ENCODE measurements around the gene GPAM. TPM values are rescaled to one million over a fixed set of nuclear protein-coding genes. Genes with fewer than 3 reads are reported as not detected.
A peak's percentile ranks its signal among the peaks of the same experiment; 100 is the strongest.

The GPAM gene
- total RNA-seq, 1 donor, result 10.5 TPM

- H4K20me1 ChIP-seq (ENCODE audit: insufficient read depth, low read length), result no peaks in the 10 kb centered on the region
- H3K4me2 ChIP-seq (ENCODE audit: insufficient read depth, low read length), result no peak overlapping the region
- no peaks in the 10 kb centered on the region for H3K27me3 ChIP-seq (ENCODE audit: insufficient read depth, low read length)
- peaks cover 29% of the 10 kb centered on the region for H3K4me1 ChIP-seq (ENCODE audit: insufficient read depth, low read length)
- H3K4me3 ChIP-seq (ENCODE audit: insufficient read depth, low read length), result no peak overlapping the region
- no peaks in the 10 kb centered on the region for H3K9me3 ChIP-seq (ENCODE audit: low read depth, low read length)
- H3K27ac ChIP-seq (ENCODE audit: low read depth, low read length), result no peak overlapping the region
- TF ChIP-seq, protein P1, sequence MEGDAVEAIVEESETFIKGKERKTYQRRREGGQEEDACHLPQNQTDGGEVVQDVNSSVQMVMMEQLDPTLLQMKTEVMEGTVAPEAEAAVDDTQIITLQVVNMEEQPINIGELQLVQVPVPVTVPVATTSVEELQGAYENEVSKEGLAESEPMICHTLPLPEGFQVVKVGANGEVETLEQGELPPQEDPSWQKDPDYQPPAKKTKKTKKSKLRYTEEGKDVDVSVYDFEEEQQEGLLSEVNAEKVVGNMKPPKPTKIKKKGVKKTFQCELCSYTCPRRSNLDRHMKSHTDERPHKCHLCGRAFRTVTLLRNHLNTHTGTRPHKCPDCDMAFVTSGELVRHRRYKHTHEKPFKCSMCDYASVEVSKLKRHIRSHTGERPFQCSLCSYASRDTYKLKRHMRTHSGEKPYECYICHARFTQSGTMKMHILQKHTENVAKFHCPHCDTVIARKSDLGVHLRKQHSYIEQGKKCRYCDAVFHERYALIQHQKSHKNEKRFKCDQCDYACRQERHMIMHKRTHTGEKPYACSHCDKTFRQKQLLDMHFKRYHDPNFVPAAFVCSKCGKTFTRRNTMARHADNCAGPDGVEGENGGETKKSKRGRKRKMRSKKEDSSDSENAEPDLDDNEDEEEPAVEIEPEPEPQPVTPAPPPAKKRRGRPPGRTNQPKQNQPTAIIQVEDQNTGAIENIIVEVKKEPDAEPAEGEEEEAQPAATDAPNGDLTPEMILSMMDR (IDR thresholded peaks at IDR 0.05; ENCODE audit: extremely low read depth, low read depth, low read length), result no peak
- no peaks in the 10 kb centered on the region for H3K79me2 ChIP-seq (ENCODE audit: insufficient read depth, low read length)
- DNase-seq (ENCODE audit: insufficient read length, low spot score, missing footprints), result no peak
- H2AFZ ChIP-seq (ENCODE audit: low read length), result no peak overlapping the region
- no peaks in the 10 kb centered on the region for H3K36me3 ChIP-seq (ENCODE audit: insufficient read depth, low read length)
Observed at GRCh38 chr10:112213098-112213823, 29.7 kb upstream of the GPAM start.

DNA sequence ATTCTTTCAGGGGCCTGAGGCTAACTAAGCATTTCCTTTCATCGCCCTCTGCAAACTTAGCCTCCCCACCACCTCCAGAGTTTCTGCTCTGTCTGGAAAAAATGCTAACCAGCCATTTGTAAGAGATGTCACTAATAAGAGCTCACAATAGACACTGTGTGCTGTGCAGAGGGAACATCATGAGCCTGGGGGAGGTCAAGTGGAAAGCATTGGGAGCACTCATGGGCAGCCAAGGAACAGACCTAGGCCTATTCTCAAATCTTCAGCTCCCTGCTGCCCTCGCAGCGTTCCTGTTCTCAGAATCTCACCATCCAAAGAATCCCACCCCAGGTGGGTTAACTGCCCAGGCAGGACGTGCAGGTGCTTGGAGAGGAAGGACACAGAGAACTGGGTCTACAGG lies 27.1 kb upstream of the GPAM start:
- Histone ChIP-seq H3K4me3 (ENCODE audit: insufficient read depth, low read length) (no peak overlapping the region), H3K9me3 (ENCODE audit: low read depth, low read length) (no peaks in the 10 kb centered on the region), H3K36me3 (ENCODE audit: insufficient read depth, low read length) (no peaks in the 10 kb centered on the region), H4K20me1 (ENCODE audit: insufficient read depth, low read length) (no peaks in the 10 kb centered on the region), H3K4me1 (ENCODE audit: insufficient read depth, low read length) (peaks cover 37% of the 10 kb centered on the region), H3K4me2 (ENCODE audit: insufficient read depth, low read length) (no peak overlapping the region), H3K27me3 (ENCODE audit: insufficient read depth, low read length) (no peaks in the 10 kb centered on the region), H3K79me2 (ENCODE audit: insufficient read depth, low read length) (no peaks in the 10 kb centered on the region), H3K27ac (ENCODE audit: low read depth, low read length) (peak overlapping the region; percentile 84), H2AFZ (ENCODE audit: low read length) (no peak overlapping the region)
- TF ChIP-seq, protein P1 (IDR thresholded peaks at IDR 0.05; ENCODE audit: extremely low read depth, low read depth, low read length), result no peak
- DNase-seq (ENCODE audit: insufficient read length, low spot score, missing footprints), result no peak

DNA sequence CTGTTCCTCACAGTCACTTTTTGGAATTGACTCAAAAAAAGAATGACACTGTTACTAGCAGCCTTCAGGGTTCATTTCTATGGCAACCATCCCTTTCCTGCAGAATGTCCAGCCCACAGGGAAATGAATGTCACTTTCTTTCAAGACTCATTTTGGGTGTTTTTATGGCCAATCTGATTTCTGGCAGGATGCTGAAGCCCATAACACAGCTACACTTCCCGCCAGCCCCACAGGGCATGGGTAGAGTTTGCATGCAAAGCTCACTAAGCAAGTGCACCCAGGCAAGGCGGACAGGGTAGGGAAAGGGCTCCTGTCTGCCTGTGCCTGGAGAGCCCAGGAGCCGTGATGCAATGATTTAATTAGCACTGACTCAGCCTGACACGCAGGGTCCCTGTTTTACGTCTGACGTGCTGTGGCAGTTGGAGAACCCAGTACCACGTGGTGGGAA lies 26.1 kb upstream of the GPAM start:
- H4K20me1 ChIP-seq (ENCODE audit: insufficient read depth, low read length), result no peaks in the 10 kb centered on the region
- TF ChIP-seq, protein P1 (IDR thresholded peaks at IDR 0.05; ENCODE audit: extremely low read depth, low read depth, low read length), result no peak
- H3K27ac ChIP-seq (ENCODE audit: low read depth, low read length), result peak overlapping the region; percentile 84
- H3K27me3 ChIP-seq (ENCODE audit: insufficient read depth, low read length), result no peaks in the 10 kb centered on the region
- H3K36me3 ChIP-seq (ENCODE audit: insufficient read depth, low read length), result no peaks in the 10 kb centered on the region
- no peak overlapping the region for H3K4me3 ChIP-seq (ENCODE audit: insufficient read depth, low read length)
- peaks cover 37% of the 10 kb centered on the region for H3K4me1 ChIP-seq (ENCODE audit: insufficient read depth, low read length)
- H3K79me2 ChIP-seq (ENCODE audit: insufficient read depth, low read length), result no peaks in the 10 kb centered on the region
- H3K4me2 ChIP-seq (ENCODE audit: insufficient read depth, low read length), result peak overlapping the region; percentile 59
- no peaks in the 10 kb centered on the region for H3K9me3 ChIP-seq (ENCODE audit: low read depth, low read length)
- no peak for DNase-seq (ENCODE audit: insufficient read length, low spot score, missing footprints)
- H2AFZ ChIP-seq (ENCODE audit: low read length), result no peak overlapping the region

GRCh38 chr10:112208997-112209396 lies 25.4 kb upstream of the GPAM start:
- TF ChIP-seq, protein P1 (IDR thresholded peaks at IDR 0.05; ENCODE audit: extremely low read depth, low read depth, low read length), result no peak
- no peaks in the 10 kb centered on the region for H4K20me1 ChIP-seq (ENCODE audit: insufficient read depth, low read length)
- H3K9me3 ChIP-seq (ENCODE audit: low read depth, low read length), result no peaks in the 10 kb centered on the region
- peak overlapping the region; percentile 59 for H3K4me2 ChIP-seq (ENCODE audit: insufficient read depth, low read length)
- H2AFZ ChIP-seq (ENCODE audit: low read length), result no peak overlapping the region
- peaks cover 34% of the 10 kb centered on the region for H3K4me1 ChIP-seq (ENCODE audit: insufficient read depth, low read length)
- no peaks in the 10 kb centered on the region for H3K36me3 ChIP-seq (ENCODE audit: insufficient read depth, low read length)
- H3K79me2 ChIP-seq (ENCODE audit: insufficient read depth, low read length), result no peaks in the 10 kb centered on the region
- no peak overlapping the region for H3K4me3 ChIP-seq (ENCODE audit: insufficient read depth, low read length)
- DNase-seq (ENCODE audit: insufficient read length, low spot score, missing footprints), result no peak
- no peaks in the 10 kb centered on the region for H3K27me3 ChIP-seq (ENCODE audit: insufficient read depth, low read length)
- peak overlapping the region; percentile 84 for H3K27ac ChIP-seq (ENCODE audit: low read depth, low read length)
